ENCODE measurements around the gene SERPINB10.

The SERPINB10 gene

GRCh38 chr18:63951302-63951705, 43.5 kb downstream of the SERPINB10 start:
- no peak for FAIRE-seq

DNA sequence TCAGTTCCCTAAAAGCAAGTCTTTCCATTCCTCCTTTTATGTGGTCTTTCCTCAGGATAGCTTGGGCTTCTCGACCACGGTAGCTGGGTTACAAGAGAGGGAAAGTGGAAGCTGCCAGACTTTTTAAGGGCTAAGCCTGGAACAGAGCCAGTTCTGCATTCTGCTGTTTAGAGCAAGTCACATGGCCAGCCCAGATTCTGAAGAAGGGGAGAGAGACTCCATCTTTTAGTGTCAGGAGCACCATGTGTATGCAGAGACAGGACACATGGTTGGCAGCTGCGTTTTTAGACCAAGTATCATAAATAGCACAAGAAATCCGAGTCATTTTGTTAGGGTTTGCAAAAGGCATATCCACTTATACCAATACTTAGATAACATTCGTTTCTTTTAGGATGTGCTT, 46.1 kb downstream of the SERPINB10 start:
- no peak for FAIRE-seq

DNA sequence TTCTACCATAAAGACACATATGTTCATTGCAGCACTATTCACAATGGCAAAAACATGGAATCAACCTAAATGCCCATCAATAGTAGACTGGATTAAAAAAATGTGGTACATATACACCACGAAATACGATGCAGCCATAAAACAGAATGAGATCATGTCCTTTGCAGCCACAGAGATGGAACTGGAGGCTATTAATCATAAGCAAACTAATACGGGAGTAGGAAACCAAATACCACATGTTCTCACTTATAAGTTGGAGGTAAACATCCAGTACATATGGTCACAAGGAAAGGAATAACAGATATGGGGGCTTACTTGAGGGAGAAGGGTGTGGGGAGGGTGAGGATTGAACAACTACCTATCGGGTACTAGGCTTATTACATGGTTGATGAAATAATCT, 49.0 kb downstream of the SERPINB10 start:
- no peak for FAIRE-seq

GRCh38 chr18:63960891-63961290, 53.1 kb downstream of the SERPINB10 start:
- FAIRE-seq, result no peak

DNA sequence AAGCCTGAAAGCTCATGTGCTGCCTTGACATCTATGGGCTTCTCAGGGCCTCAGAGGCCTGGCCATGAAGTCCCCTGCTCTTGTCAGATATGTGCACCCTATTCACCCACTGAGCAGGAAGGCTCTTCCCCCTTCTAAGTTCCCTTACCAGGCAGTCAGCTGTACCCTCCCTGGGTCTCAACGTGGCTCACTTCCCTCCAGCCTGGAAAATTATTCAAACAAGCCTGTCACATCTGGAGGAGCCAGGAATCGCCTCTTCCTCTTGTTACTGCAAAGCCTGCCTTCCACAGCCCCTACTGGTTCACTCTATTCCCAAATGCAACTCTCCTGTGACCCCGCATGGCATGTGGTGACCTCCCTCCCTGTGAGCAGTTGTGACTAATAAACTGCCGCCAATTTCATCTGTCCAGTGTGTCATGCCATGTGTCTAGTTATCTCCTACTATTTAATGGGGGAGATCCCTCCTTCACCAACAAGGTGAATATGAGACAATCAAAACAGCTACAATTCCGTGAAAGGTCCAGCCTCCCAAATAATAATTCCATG, 53.8 kb downstream of the SERPINB10 start:
- FAIRE-seq, result no peak

- FAIRE-seq, result no peak
These were observed 54.4 kb downstream of the SERPINB10 start for GRCh38 chr18:63962137-63962536.

DNA sequence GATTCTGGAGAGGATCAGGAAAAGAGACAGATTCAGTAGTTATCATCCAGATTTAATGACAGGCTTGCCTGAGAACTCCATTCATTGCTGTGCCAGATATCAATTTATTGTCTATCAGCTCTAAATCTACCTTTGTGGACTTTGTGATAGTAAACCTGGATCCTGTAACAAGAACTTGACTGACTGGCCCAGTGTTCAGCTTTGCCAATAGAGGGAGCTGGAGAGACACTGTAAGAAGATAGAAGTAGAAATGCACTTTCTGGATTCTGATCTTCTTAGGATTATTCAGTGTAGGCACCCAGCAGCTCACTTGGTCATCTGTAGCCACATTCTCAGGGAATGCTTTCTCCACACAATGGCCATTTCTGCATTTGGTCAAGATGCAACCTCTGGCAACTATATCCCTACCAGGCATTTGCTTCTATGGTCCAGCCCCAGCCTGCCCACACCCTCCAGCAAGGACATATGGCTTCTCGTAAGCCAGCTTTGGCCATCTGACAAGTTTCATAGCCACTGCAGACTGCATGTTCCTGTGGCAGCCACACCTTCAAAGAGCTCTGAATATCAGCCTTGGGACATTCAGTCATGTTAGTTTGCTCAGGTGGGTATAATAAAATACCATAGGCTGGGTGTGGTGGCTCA, 56.0 kb downstream of the SERPINB10 start:
- FAIRE-seq, result peak; percentile 55

DNA sequence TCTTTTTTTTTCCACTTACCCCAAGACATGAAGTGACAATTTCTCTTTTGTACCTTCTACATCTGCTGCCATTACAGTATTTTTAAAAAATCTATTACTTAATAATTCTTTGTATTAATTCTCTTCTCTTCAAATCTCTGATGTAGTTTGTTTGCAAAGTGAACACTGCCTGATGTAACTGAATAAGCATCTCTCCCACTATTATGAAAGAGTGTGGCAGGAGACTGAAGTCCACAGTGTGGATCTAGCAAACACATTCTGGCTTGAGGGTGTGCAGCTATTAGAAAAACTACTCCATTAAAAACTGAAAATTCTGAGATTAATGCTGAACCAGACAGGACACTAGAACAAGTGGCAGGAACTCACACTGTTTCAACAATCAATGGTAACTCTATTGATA, 57.1 kb downstream of the SERPINB10 start:
- no peak for FAIRE-seq

DNA sequence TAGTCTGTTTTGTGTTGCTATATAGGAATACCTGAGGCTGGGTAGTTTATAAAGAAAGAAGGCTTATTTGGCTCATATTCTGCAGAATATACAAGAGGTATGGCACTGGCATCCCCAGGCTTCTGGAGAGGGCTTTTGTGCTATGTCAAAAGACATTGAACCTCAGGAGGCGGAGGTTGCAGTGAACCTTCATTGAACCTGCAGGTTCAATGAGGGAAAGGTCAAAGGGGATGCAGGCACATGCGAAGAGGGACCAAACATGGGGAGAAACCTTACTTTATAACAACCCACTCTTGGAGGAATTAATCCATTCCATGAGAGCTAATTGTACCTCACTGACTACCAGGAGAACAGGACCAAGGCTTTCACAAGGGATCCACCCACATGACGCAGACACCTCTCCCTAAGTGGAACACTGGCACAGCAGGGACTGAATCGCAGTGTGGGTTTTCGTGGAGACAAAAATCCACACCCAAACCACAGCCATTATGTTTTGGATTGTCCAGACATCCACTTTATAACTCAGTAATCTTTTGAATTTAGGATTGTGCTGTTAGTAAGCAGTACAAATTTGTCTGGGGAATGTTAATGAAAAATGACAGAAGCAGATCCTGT, 58.1 kb downstream of the SERPINB10 start:
- no peak for FAIRE-seq

DNA sequence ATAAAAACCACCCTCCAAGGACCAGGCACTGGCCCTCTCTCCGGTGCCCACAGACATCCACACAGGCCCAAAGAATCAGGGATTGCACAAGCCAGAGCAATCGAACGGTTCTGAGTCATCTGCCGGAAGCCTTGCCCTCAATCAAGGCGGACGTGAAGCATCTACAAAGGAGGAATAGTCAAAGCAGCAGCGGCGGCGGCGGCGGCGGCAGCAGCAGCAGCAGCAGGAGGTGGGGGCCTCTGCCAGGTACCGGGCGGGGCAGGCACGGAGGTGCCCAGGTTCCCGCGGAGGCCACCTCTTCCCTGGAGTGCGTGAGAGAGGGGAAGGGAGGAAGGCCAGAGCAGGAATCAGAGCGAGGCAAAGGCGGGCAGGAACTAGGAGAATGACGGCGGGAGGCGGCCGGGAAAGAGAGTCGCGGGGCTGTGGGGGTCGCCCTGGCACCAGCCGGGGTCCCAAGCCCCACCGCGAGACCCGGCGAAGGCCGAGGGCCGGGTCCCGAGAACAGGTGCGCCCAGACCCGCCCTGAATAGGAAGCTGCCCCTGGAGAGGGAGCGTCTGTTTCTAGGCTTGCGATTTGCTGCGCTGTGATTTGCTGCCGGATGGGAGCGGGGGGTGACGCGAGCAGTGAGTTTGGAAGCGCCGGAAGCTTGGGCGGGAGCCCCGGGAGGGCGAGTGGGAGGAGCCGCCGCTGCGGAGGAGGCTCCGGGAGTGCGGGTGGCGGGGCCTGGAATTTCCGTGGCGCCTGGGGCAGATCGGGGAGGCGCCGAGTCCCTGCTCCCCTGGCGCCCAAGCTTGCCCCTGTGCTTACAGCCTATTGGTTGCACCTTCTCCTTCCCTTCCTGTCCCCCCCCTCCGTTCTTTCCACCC, 62.4 kb downstream of the SERPINB10 start, which contains the start of gene SERPINB8:
Gene SERPINB8 (plus strand): TSS at position 140 of the 867 bp plus-strand sequence. CDS start 8,228 bp downstream, outside the sequence.
- no peak for FAIRE-seq

DNA sequence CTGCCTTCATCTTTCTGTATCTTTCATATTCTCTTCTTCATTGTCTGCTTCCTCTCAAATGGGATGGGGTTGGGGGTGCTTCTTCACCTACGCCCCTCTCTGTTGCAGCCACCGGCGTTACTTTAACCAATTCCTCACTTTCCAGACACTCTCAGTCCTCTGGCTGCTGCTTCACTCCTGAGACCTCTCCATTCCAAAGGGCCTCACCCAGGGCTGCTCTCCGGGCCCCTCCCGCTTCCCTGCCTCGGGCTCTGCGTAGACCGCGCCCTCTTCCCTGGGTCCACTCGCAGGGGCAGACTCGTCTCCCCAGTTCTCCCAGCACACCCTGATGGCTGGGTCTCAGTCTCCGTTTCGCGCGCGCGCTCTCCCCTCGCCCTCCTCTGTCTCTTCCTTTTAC, 63.0 kb downstream of the SERPINB10 start:
- no peak for FAIRE-seq

DNA sequence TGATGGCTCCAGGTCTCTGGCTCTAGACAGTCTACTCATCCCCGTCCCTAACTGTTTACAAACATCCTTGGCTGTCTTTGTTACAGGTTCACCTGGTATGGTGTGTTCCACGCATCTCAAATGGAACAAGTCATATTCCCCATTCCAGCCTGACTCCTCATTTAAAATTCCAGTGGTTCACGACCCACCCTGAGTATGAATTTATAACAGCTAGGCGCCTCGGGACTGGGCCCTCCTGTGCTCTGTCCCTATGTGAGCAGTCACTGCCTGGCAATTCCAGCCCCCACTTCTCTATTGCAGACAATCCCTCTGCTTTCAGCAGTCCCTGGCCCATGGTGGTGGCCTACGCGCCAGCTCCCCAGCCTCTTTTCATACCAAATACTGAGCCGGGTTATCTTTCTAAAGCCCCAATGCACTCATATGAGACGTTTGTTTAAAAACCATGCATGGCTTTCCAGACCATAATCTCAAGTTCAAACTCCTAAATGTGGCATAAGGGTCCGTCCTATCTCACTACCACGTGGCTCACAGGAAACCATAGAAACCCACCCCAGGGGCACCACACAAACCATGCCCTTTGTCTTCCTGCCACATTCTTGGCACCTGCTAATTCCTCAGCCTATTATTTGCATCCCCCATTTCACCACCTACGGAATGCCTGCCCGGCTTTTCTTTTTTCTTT, 63.7 kb downstream of the SERPINB10 start:
- FAIRE-seq, result no peak

DNA sequence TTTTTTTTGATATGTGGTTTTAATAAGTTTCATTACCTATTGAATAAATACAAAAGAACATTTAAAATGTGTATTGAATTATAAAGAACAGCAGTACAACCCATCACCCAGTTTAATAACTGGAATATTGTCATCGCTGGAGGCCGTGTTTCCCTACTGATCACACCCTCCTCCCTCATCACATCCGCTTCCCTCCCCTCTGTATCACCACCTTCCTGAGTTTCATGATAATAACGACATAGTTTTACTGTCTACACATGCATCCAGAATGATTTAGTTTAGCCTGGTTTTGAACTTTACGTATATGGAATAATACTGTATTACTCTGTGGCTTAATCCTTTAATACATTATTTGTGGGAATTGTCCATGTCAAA, 64.2 kb downstream of the SERPINB10 start:
- no peak for FAIRE-seq

DNA sequence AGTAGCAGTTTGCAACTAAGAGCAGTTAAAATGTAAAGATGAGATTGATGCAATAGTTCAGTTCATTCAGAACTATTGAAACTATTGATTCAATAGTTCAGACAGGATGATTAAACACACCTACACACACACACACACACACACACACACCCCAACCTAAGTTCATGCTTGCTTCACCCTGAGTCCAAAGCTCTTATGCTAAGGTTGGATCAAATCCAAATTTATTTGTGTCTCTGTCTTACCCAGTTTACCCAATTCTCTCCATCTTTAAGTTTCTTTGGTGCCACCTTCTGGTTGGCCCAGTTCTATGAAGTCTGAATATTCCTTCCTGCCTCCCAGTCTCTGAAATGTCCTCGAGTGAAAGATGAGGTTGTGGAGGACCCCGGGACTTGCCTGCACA, 67.2 kb downstream of the SERPINB10 start:
- no peak for FAIRE-seq

- FAIRE-seq, result no peak
These were observed 67.9 kb downstream of the SERPINB10 start for GRCh38 chr18:63975628-63976027.

GRCh38 chr18:63977040-63977439, 69.3 kb downstream of the SERPINB10 start:
- FAIRE-seq, result no peak

DNA sequence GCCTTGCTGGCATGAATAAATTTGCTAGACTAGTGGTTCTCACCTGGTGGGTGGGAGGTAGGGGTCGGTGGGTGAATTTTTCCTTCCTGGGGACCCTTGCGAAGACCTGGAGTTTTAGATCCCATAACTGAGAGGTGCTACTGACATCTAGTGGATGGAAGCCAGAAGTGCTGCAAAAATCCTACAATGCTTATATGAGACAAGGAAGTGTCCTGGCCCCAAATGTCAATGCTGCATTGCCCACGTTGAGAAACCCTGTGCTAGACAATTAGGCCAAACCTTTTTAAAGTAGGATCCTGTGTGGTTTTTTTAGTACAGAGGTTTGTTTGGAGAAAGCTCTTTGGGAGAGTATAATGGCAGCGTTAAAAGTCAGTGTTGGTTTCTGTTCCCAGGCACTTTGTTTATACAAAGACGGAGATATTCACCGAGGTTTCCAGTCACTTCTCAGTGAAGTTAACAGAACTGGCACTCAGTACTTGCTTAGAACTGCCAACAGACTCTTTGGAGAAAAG, 71.7 kb downstream of the SERPINB10 start:
- no peak for FAIRE-seq

DNA sequence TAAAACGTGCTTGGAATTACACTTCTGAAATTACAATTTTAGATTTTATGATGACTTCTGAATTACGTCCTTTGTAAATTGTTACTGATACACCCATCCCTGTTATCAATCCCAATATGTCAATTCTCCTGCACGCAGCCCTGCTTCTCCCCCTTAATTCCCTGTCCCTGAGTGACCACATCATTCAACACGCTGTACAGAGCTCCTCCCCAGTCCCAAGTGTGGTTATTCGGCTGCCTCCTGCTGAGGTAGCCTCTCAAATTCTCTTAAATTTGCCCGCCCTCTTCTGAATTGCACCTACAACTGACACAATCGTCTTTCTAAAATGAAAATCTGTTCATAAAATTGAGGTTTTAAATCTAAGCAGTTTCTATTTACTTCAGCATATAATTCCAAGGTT, 72.3 kb downstream of the SERPINB10 start:
- FAIRE-seq, result no peak

- no peak for FAIRE-seq
These were observed 73.2 kb downstream of the SERPINB10 start for GRCh38 chr18:63980896-63981460.

GRCh38 chr18:63981719-63982118, 74.0 kb downstream of the SERPINB10 start:
- no peak for FAIRE-seq

- FAIRE-seq, result no peak
These were observed 74.6 kb downstream of the SERPINB10 start for GRCh38 chr18:63982361-63982760.

All from A204.1 (cell line).